Kidney (tissue), 14 donors: ENCODE results near the gene IQSEC1. TPM values are rescaled to one million over a fixed set of nuclear protein-coding genes. Genes with fewer than 3 reads are reported as not detected.

ENCODE experiments used
- DNase-seq, 5 donors: peaks; one replicate each; pipeline ENCODE4 v3.0.0-alpha.2; 2013 to 2020
- FAIRE-seq: peaks from 2 replicates; lab custom pipeline; 2012; peaks lifted over from hg19 to GRCh38; lab: Jason Lieb, UNC
- H3K27ac ChIP-seq, 2 donors: one replicate each; pipeline ENCODE4 v1.7.0; 2013; ENCODE audit warnings: low read depth in 2 of 2, low read length in 2 of 2, inconsistent platforms in 1 of 2
- H3K27me3 ChIP-seq: one replicate; pipeline ENCODE4 v1.7.1; 2013; ENCODE audit warnings: low read length, inconsistent platforms; ENCODE audit not compliant: control insufficient read depth, insufficient read depth
- H3K36me3 ChIP-seq, 3 donors: one replicate each; pipeline versions ENCODE4 v1.7.0 to v1.7.1; 2013; ENCODE audit warnings: low read length in 3 of 3, control low read depth in 1 of 3, inconsistent platforms in 1 of 3; ENCODE audit not compliant: insufficient read depth in 3 of 3, control insufficient read depth in 2 of 3
- H3K4me1 ChIP-seq, 3 donors: one replicate each; pipeline versions ENCODE4 v1.7.0 to v1.7.1; 2013; ENCODE audit warnings: low read length in 3 of 3, inconsistent platforms in 1 of 3, low read depth in 1 of 3; ENCODE audit not compliant: control insufficient read depth in 2 of 3, insufficient read depth in 2 of 3
- H3K4me3 ChIP-seq, 3 donors: one replicate each; pipeline versions ENCODE4 v1.7.0 to v1.8.1; 2013; ENCODE audit warnings: low read length in 3 of 3, control low read depth in 1 of 3, inconsistent platforms in 1 of 3
- H3K9ac ChIP-seq, 3 donors: one replicate each; pipeline versions ENCODE4 v1.7.0 to v1.7.1; 2013; ENCODE audit warnings: low read length in 3 of 3, control low read depth in 1 of 3, inconsistent platforms in 1 of 3
- H3K9me3 ChIP-seq, 3 donors: one replicate each; pipeline versions ENCODE4 v1.7.0 to v1.7.1; 2013; ENCODE audit warnings: low read length in 3 of 3, control low read depth in 1 of 3, inconsistent platforms in 1 of 3; ENCODE audit not compliant: control insufficient read depth in 2 of 3, insufficient read depth in 1 of 3
- intact Hi-C: fragments of 100-400 bp; cut with DNase I; formaldehyde crosslinking; loops from one replicate; pipeline ENCODE4 v1.11.1; 2022
- polyA plus RNA-seq: library from polyadenylated mRNA; stranded (reverse); fragments of 350-450 nt; fragmentation: Illumina TruSeq; extraction: RNeasy Lipid Tissue Mini Kit (QIAGEN cat#74804); gene quantifications from one replicate; pipeline ENCODE4 v1.2.3, GENCODE V29; 2014; ENCODE audit warnings: low read depth, low replicate concordance; ENCODE audit not compliant: insufficient read depth
- total RNA-seq: library from RNA; stranded (reverse); fragmentation: NEBNext Ultra II Directional; extraction: Animal tissue kit (Norgen Biotek cat#: 25700); gene quantifications from one replicate; pipeline ENCODE4 v1.2.1, GENCODE V29; 2021
- TF ChIP-seq, protein P1 (sequence below): IDR thresholded peaks from 3 replicates; pipeline ENCODE4 v1.5.1; 2012; ENCODE audit warnings: mild to moderate bottlenecking, moderate library complexity, borderline replicate concordance; ENCODE audit not compliant: insufficient read depth; ENCODE audit errors: extremely low read depth
- donor health status: control.
- donor health status: control.
- donor health status: control.
- donor health status: control.
- donor health status: control.
- donor health status: DM: yes; HTN: yes; CAD: no.
- donor health status: Normal renal cell carcinoma (clear cell type).

IQSEC1 gene
- total and polyA plus RNA-seq, 2 donors from 2014 or later: 15.1 to 45.7 TPM

DNA sequence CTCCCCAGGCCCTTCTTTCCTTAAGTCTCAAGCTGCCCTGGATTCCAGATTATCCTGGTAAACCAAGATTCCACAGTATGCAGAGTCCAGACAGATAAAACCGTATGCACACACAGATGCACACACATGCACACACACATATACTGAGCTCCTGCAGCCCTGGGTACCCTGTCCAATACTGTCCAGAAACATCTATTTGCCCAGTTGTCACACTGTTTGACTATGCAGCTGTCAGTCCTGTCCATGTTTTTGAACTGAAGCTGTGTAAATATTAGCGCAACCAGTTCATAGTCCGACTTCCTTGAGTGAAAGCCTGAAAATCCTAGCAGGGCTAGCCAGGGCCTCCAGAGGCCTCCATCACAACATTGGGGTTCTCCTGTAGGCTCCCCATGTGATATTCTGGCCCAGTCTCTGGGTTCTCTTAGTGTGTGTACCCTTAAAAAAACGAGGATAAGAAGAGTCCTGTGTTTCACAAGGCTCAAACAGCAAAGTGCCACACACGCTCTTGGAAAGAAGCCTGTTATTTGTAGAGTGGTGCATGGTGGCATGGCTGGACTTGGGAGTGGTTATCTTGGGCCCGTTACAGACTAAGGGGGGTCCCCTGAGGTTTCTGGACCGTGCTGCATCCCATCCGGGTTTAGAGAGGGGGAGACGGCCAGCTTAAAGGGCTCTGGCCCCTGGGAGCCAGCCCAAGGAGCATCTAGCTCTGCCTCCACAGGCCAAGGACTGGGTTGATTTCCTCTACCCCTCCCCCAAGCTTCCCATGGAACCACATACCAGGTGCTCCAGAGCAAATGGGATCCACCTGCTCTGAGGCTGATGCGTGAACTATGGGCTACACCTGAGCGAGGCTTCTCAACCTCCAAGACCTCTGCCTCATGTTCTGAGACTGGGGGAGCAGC is 108.3 kb downstream of the IQSEC1 start:
- DNase-seq (peak in 1 of 5 donors; percentile 54), FAIRE-seq (no peak)
- peak overlapping the region; percentile 28 to 60 for H3K27ac ChIP-seq
- H3K4me3 ChIP-seq: peak overlapping the region in 1 of 3 donors; percentile 25
- TF ChIP-seq, protein P1, sequence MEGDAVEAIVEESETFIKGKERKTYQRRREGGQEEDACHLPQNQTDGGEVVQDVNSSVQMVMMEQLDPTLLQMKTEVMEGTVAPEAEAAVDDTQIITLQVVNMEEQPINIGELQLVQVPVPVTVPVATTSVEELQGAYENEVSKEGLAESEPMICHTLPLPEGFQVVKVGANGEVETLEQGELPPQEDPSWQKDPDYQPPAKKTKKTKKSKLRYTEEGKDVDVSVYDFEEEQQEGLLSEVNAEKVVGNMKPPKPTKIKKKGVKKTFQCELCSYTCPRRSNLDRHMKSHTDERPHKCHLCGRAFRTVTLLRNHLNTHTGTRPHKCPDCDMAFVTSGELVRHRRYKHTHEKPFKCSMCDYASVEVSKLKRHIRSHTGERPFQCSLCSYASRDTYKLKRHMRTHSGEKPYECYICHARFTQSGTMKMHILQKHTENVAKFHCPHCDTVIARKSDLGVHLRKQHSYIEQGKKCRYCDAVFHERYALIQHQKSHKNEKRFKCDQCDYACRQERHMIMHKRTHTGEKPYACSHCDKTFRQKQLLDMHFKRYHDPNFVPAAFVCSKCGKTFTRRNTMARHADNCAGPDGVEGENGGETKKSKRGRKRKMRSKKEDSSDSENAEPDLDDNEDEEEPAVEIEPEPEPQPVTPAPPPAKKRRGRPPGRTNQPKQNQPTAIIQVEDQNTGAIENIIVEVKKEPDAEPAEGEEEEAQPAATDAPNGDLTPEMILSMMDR: no peak
- H3K9ac ChIP-seq: no peak overlapping the region
- no peaks in the 10 kb centered on the region for H3K9me3 ChIP-seq
- intact Hi-C loops: no loop called here
- no peaks in the 10 kb centered on the region for H3K27me3 ChIP-seq
- H3K4me1 ChIP-seq: peaks cover 5 to 69% (median 51%) of the 10 kb centered on the region in 3 donors
- H3K36me3 ChIP-seq: no peaks in the 10 kb centered on the region

DNA sequence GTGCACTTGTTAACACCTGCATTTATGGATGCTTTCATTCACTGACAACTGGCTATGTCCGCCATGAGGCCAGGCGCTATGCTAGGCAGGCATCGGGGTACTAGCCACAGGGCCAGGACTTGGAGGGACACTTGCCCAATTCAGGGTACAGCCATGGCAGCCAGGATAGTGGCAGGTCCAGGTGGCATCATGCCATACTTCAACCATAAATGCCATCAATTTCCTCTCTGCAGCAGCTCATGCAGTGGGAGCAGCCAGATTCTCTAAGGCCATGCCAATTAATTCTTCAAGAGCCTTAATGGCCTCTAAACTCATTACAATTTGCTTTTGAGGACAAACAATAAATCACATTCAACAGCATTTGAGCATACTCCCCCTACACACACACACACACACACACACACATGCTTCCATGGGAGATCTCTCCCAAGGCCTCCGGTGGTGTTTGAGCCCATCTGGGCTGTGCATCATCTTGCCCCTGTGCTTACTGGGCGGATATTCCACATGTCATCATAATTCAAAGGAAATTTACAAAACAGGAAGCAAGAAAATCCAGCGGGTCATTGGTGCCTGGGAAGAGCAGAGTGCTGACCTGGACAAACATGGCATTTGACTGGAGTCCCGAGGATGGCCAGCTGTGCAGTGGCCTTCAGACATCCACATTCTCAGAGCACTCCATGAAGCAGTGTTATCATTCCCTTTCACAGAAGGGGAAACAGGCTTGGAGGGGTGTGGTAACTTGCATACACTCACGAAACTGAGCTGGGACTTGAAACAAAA is 109.1 kb downstream of the IQSEC1 start:
- Histone ChIP-seq H3K9ac (peak overlapping the region in 1 of 3 donors; percentile 2), H3K27ac (peak overlapping the region in 1 of 2 donors; percentile 28), H3K36me3 (no peaks in the 10 kb centered on the region), H3K9me3 (no peaks in the 10 kb centered on the region), H3K27me3 (no peaks in the 10 kb centered on the region), H3K4me3 (peak overlapping the region in 1 of 3 donors; percentile 25), H3K4me1 (peaks cover 2 to 75% (median 51%) of the 10 kb centered on the region in 3 donors)
- TF ChIP-seq, protein P1: no peak
- FAIRE-seq: no peak
- peak; percentile 23 to 77 (median 71) for DNase-seq
- intact Hi-C loops: no loop called here

DNA sequence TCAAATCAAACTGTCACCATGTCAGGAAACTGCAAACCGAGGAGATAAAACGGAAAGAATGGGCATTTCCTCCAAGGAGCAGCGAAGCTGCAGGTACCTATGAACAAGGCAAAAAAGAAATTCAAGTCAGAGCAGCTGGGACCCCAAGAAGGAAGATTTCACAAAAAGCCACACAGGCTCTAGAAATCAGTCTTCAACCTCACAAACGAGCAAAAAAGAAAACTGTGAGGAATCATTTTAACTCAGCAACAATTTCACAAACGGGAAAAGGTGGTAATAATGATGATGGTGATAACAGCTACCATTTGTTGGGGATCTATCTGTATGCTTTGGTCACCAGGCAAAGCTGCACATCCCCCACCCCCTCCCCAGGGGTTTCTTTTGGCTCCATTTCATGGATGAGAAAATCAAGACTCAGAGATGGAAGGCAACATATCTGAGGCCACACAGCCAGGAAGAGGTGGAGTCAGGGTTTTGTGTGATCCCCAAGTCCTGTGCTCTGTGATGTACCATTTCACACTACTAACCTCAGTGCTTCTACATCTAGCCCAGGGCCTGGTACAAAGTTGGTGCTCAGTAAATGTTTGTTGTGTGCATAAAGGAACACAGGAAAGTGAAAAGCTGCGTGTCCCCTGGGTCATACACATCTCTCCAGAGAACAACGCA is 109.9 kb downstream of the IQSEC1 start:
- FAIRE-seq: no peak
- intact Hi-C loops: no loop called here
- peaks cover 2 to 80% (median 50%) of the 10 kb centered on the region in 3 donors for H3K4me1 ChIP-seq

More for the DNA sequence above, 109.9 kb downstream of the IQSEC1 start:
- TF ChIP-seq, protein P1: no peak
- Histone ChIP-seq H3K36me3 (no peaks in the 10 kb centered on the region), H3K27ac (no peak overlapping the region), H3K27me3 (no peaks in the 10 kb centered on the region), H3K4me3 (peak overlapping the region in 1 of 3 donors; percentile 25), H3K9me3 (no peaks in the 10 kb centered on the region), H3K9ac (peak overlapping the region in 1 of 3 donors; percentile 2)
- DNase-seq: no peak
